Kidney epithelial cell (primary cell): ENCODE data around the gene CXCL8. TPM values are rescaled to one million over a fixed set of nuclear protein-coding genes. Genes with fewer than 3 reads are reported as not detected.

Source experiments
- DNase-seq: peaks from one replicate; pipeline ENCODE4 v3.0.0-alpha.2; 2010; ENCODE audit warnings: low read depth
- H3K27me3 ChIP-seq: 2 replicates; pipeline ENCODE4 v1.6.0; 2011; ENCODE audit warnings: low read length; ENCODE audit not compliant: control insufficient read depth, insufficient read depth
- H3K36me3 ChIP-seq: 2 replicates; pipeline ENCODE4 v1.5.1; 2011; ENCODE audit warnings: low read length; ENCODE audit not compliant: control insufficient read depth, insufficient read depth
- H3K4me3 ChIP-seq: 2 replicates; pipeline ENCODE4 v1.5.1; 2011; ENCODE audit warnings: low read depth, mild to moderate bottlenecking, control low read depth, low read length
- total RNA-seq: library from RNA; depleted of rRNA; stranded (reverse); fragments of >200 nt; gene quantifications from 2 replicates; pipeline ENCODE4 v1.2.3, GENCODE V29; 2015
- TF ChIP-seq, protein P1 (sequence below): IDR thresholded peaks from 2 replicates; pipeline ENCODE4 v1.5.1; 2011; ENCODE audit warnings: mild to moderate bottlenecking, moderate library complexity, low read length, control low read depth, inconsistent platforms; ENCODE audit not compliant: insufficient read depth, poor library complexity, severe bottlenecking

Gene CXCL8
- total RNA-seq, 1 donor from 2014 or later = 76.9 TPM

DNA sequence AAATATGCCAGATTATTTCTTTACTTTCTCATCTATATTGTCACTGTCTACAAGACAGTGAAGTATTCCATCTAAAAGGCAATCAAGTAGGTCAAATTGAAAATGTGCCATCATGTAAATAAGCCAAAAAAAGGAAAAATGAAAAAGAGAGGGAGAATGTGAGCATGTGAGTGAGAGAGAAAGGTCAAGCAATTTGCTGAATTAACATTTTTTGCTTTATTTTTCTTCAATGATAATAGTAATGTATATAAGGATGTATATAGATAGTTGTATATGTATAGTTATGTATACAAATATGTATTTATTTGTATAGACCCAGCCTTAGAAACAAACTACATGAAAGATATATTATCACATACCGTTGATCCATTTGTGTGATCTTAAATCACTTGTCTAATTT lies 11.5 kb downstream of the CXCL8 start:
- TF ChIP-seq, protein P1, sequence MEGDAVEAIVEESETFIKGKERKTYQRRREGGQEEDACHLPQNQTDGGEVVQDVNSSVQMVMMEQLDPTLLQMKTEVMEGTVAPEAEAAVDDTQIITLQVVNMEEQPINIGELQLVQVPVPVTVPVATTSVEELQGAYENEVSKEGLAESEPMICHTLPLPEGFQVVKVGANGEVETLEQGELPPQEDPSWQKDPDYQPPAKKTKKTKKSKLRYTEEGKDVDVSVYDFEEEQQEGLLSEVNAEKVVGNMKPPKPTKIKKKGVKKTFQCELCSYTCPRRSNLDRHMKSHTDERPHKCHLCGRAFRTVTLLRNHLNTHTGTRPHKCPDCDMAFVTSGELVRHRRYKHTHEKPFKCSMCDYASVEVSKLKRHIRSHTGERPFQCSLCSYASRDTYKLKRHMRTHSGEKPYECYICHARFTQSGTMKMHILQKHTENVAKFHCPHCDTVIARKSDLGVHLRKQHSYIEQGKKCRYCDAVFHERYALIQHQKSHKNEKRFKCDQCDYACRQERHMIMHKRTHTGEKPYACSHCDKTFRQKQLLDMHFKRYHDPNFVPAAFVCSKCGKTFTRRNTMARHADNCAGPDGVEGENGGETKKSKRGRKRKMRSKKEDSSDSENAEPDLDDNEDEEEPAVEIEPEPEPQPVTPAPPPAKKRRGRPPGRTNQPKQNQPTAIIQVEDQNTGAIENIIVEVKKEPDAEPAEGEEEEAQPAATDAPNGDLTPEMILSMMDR = no peak
- no peak for DNase-seq
- Histone ChIP-seq H3K36me3 (no peaks in the 10 kb centered on the region), H3K27me3 (no peaks in the 10 kb centered on the region), H3K4me3 (no peak overlapping the region)

DNA sequence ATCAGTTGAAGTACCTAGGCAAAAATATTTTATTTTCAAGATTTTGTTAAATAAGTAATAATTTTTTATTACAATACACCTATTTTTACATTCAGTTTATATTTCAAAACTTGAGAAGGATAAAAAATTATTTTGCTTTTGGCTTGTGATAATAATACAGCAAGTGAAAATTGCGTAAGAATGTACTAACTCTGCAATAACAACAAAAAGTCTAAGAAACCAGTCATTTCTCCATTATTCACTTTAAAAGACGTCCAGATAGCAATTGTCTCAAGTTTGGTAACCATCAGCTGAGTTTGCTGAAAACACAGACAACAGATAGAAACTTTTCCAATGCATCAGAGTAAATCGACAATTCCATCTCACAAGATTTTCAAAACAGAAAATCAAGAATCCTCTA lies 12.1 kb downstream of the CXCL8 start:
- no peaks in the 10 kb centered on the region for H3K27me3 ChIP-seq
- no peak for DNase-seq
- no peak overlapping the region for H3K4me3 ChIP-seq
- no peaks in the 10 kb centered on the region for H3K36me3 ChIP-seq
- TF ChIP-seq, protein P1 = no peak

DNA sequence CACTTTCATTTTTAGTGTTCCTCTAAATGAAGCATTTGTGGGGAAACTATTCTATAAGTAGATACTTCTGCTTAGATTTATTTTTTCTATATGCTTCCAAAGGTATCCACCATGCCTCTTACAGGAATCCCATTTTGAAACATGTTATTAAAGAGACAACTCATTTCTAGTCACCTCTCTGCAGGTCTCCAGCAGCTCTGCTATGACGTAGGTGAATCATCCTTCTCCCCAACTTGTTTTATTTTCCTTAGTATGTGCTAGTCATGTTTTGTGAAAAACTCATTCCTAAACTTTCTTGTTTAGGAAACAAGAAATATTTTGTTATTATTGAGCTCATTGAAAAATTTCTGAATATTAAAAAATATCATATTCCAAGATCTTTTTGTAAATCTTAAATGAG lies 12.8 kb downstream of the CXCL8 start:
- Histone ChIP-seq H3K4me3 (no peak overlapping the region), H3K36me3 (no peaks in the 10 kb centered on the region), H3K27me3 (no peaks in the 10 kb centered on the region)
- TF ChIP-seq, protein P1 = no peak
- DNase-seq = no peak

DNA sequence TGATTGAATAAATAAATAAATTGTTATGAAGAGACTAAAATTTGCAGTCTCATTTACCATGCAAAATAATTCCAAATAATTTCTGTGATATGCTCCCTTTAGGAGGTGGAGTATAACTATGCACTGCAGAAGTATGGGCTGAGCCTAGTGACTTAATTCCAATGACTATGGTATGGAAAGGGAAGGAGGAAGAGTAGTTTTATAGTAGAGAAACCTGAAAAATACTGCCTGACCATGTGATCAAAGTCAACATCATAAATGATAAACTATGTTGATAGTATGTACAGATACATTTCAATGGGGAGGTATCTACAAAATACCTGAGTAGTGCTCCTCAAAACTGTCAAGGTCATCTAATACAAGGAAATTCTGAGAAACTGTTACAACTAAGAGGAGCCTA lies 14.6 kb downstream of the CXCL8 start:
- TF ChIP-seq, protein P1 = no peak
- Histone ChIP-seq H3K36me3 (no peaks in the 10 kb centered on the region), H3K27me3 (no peaks in the 10 kb centered on the region), H3K4me3 (no peak overlapping the region)
- no peak for DNase-seq

DNA sequence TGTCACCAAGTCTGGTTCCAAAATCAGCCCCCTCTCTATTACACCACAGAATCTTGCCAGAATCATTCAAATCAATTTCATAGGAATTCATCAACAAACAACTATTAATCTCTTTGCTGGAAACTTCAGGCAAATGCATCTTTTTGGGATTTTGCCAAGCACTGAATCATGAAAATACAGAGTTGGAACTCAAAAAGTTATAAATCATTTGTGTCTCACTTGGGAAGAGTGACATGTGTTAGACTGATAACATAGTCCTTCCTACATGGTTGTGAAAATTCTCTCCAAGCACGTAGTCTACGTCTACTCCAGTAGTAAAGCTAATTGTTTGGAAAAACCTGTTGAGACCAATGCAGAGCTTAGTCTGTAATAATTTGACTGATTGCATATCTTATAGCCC lies 19.0 kb downstream of the CXCL8 start:
- Histone ChIP-seq H3K36me3 (no peaks in the 10 kb centered on the region), H3K4me3 (no peak overlapping the region), H3K27me3 (no peaks in the 10 kb centered on the region)
- DNase-seq = no peak
- TF ChIP-seq, protein P1 = no peak

DNA sequence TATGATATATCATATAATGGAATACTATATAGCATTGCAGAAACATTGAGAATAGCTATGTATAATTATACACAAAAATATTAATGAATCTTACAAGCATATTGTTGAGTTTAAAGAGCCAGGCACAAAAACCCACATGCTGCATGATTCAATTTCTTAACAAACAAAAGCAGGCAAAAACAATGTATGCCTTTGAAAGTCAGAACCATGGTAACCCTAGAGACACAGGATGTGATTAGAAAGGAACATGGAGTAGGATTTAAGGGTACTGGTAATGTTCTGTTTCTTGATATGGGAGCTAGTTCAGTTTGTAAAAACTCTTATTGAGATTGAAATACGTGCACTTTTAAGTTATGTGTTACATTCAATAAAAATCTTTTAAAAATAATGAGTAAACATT lies 21.5 kb downstream of the CXCL8 start:
- DNase-seq = no peak
- no peak overlapping the region for H3K4me3 ChIP-seq
- no peaks in the 10 kb centered on the region for H3K27me3 ChIP-seq
- TF ChIP-seq, protein P1 = no peak
- H3K36me3 ChIP-seq = no peaks in the 10 kb centered on the region
